ENCODE measurements around the gene CDH22. TPM values are rescaled to one million over a fixed set of nuclear protein-coding genes. Genes with fewer than 3 reads are reported as not detected.

The CDH22 gene
- total RNA-seq, 1 donor from 2014 or later, result 2.0 TPM

- DNase-seq (ENCODE audit: low spot score in 2 of 2) (no peak), FAIRE-seq (no peak)
These were observed 128.4 kb downstream of the CDH22 start for GRCh38 chr20:46179862-46180261.

- no peak for DNase-seq (ENCODE audit: low spot score in 2 of 2)
- no peak for FAIRE-seq
These were observed 129.4 kb downstream of the CDH22 start for GRCh38 chr20:46178891-46179290.

- DNase-seq (ENCODE audit: low spot score in 2 of 2), result no peak
These were observed 130.5 kb downstream of the CDH22 start for GRCh38 chr20:46177768-46178167.

GRCh38 chr20:46176739-46177378, 131.4 kb downstream of the CDH22 start:
- no peak for FAIRE-seq

More at GRCh38 chr20:46177768-46178167, 130.5 kb downstream of the CDH22 start:
- no peak for FAIRE-seq

GRCh38 chr20:46175127-46175494, 133.2 kb downstream of the CDH22 start:
- no peak for FAIRE-seq
- no peak for DNase-seq (ENCODE audit: low spot score in 2 of 2)

More at GRCh38 chr20:46176739-46177378, 131.4 kb downstream of the CDH22 start:
- DNase-seq (ENCODE audit: low spot score in 2 of 2), result no peak

GRCh38 chr20:46174469-46175126, 133.7 kb downstream of the CDH22 start:
- DNase-seq (ENCODE audit: low spot score in 2 of 2) (peak; percentile 78 to 85), FAIRE-seq (no peak)

GRCh38 chr20:46173652-46174468, 134.4 kb downstream of the CDH22 start:
- DNase-seq (ENCODE audit: low spot score in 2 of 2), result no peak
- no peak for FAIRE-seq

GRCh38 chr20:46172961-46173536, 135.2 kb downstream of the CDH22 start:
- DNase-seq (ENCODE audit: low spot score in 2 of 2) (no peak), FAIRE-seq (no peak)

- FAIRE-seq, result no peak
These were observed 135.8 kb downstream of the CDH22 start for GRCh38 chr20:46172455-46172854.

GRCh38 chr20:46171909-46172308, 136.4 kb downstream of the CDH22 start:
- DNase-seq (ENCODE audit: low spot score in 2 of 2) (no peak), FAIRE-seq (no peak)

More at GRCh38 chr20:46172455-46172854, 135.8 kb downstream of the CDH22 start:
- DNase-seq (ENCODE audit: low spot score in 2 of 2), result no peak

- FAIRE-seq (no peak), DNase-seq (ENCODE audit: low spot score in 2 of 2) (no peak)
These were observed 136.8 kb downstream of the CDH22 start for GRCh38 chr20:46171476-46171875.

- FAIRE-seq, result no peak
- DNase-seq (ENCODE audit: low spot score in 2 of 2), result no peak
These were observed 138.8 kb downstream of the CDH22 start for GRCh38 chr20:46169245-46170171.

- FAIRE-seq (no peak), DNase-seq (ENCODE audit: low spot score in 2 of 2) (no peak)
These were observed 139.9 kb downstream of the CDH22 start for GRCh38 chr20:46168438-46168837.

- FAIRE-seq (no peak), DNase-seq (ENCODE audit: low spot score in 2 of 2) (no peak)
These were observed 141.2 kb downstream of the CDH22 start for GRCh38 chr20:46167080-46167479.

GRCh38 chr20:46164254-46164653, 144.0 kb downstream of the CDH22 start:
- DNase-seq (ENCODE audit: low spot score in 2 of 2) (no peak), FAIRE-seq (no peak)

- no peak for FAIRE-seq
- DNase-seq (ENCODE audit: low spot score in 2 of 2), result no peak
These were observed 146.4 kb downstream of the CDH22 start for GRCh38 chr20:46161921-46162320.

GRCh38 chr20:46160661-46161060, 147.6 kb downstream of the CDH22 start:
- FAIRE-seq (no peak), DNase-seq (ENCODE audit: low spot score in 2 of 2) (no peak)

GRCh38 chr20:46159101-46159897, 149.0 kb downstream of the CDH22 start:
- DNase-seq (ENCODE audit: low spot score in 2 of 2) (no peak), FAIRE-seq (no peak)

GRCh38 chr20:46158476-46158987, 149.8 kb downstream of the CDH22 start:
- FAIRE-seq (no peak), DNase-seq (ENCODE audit: low spot score in 2 of 2) (no peak)

Measured in frontal cortex (tissue), 4 donors.